ENCODE measurements around the gene IL2RG.

DNA sequence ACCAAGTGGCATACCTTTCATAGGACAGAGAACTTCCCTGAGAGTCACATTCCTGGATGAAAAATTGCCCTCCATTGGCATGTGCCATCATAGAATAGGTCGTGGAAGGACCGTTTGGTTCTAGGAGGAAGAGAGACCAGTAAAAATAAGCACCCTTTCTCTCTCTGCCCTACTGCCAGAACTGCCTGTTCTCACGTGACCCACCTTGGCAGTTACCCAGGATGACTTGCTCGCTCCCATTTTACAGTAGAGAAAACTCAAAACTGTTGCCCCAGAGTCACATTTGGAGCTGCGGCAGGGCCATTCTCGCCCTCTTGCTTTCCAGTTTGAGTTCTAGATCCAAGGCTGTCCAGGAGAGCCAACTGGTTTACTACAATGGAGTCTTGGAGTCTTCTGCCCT, 32.1 kb upstream of the IL2RG start:
- no peak for TF ChIP-seq CTCF (IDR thresholded peaks at IDR 0.05; ENCODE audit: low read length)
- no peak for TF ChIP-seq EZH2 (IDR thresholded peaks at IDR 0.05; ENCODE audit: borderline replicate concordance, low read length)
